HG02588 (cell line): Measurements from ENCODE around the gene SERPING1.
A peak's percentile ranks its signal among the peaks of the same experiment; 100 is the strongest.
"Not testable (repeated sequence)": the region's sequence is repeated elsewhere in the genome, so short reads cannot be mapped to it uniquely, and the experiment has no call there.

Source experiments
- ATAC-seq: cut with Tn5 transposase; IDR thresholded peaks from one replicate; pipeline ENCODE4 v1.9.1; 2021; ENCODE audit warnings: mild to moderate bottlenecking, moderate library complexity; ENCODE audit not compliant: unreplicated experiment

Gene SERPING1

GRCh38 chr11:57651408-57651807, 53.9 kb downstream of the SERPING1 start:
- no peak for ATAC-seq

- ATAC-seq, result not testable (repeated sequence)
These were observed 54.7 kb downstream of the SERPING1 start for GRCh38 chr11:57652230-57652629.

GRCh38 chr11:57652662-57653061, 55.2 kb downstream of the SERPING1 start:
- ATAC-seq, result no peak

- no peak for ATAC-seq
These were observed 55.7 kb downstream of the SERPING1 start for GRCh38 chr11:57653163-57653562.

- no peak for ATAC-seq
These were observed 59.4 kb downstream of the SERPING1 start for GRCh38 chr11:57656885-57657193.

GRCh38 chr11:57657194-57658022, 59.9 kb downstream of the SERPING1 start, which contains the start of gene CLP1:
CLP1 (plus strand) TSS chr11:57657762; CDS start chr11:57659477, 1,715 bp downstream.
- ATAC-seq, result peak; percentile 98

- no peak for ATAC-seq
These were observed 60.5 kb downstream of the SERPING1 start for GRCh38 chr11:57658023-57658361.

- no peak for ATAC-seq
These were observed 62.2 kb downstream of the SERPING1 start for GRCh38 chr11:57659669-57660068.

GRCh38 chr11:57662893-57663292, 65.4 kb downstream of the SERPING1 start:
- ATAC-seq, result no peak

- ATAC-seq, result no peak
These were observed 66.5 kb downstream of the SERPING1 start for GRCh38 chr11:57663975-57664374.
